ENCODE data around the gene RAD18.

The RAD18 gene

DNA sequence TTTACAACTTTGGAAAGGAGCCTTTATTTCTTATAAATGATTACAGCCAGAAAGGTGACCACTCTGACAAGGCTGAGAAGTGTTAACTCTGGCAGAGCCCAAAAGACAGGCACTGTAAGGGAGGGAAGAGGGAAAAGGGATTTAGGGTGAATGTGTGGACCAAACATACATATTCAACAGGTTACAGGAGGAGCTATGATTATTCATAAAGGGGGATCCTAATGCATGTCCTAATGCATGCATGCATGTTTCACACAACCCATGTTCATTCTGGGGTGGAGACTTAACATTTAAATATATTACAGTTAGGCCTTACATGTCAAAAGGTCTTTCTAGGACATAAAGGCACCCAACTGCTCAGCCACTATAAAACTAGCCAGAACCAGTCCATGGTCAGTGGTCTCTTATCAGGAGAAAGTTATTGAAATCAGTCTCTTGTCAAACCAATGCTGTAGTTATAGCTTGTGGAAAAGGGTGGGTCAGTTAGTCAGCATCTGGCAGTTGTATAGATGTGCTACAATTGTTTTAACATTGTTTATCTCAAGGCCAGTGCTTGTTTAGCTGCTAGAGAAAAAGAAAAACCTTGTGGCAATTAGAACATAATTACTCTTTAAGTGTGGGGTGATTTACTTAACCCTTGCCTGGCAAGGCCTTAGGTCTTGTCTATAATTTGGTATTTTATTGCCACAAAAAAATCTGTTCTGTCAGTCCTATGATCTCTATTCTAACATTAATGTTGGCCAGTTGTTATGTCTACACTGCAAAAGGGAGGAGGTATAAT lies 77.5 kb downstream of the RAD18 start:
- Histone ChIP-seq H3K4me1 (ENCODE audit: control insufficient read depth, low read length) (no peaks in the 10 kb centered on the region), H3K79me2 (ENCODE audit: control insufficient read depth, low read length) (no peaks in the 10 kb centered on the region), H4K20me1 (ENCODE audit: control insufficient read depth, insufficient read depth, low read depth, low read length) (no peaks in the 10 kb centered on the region), H3K36me3 (ENCODE audit: control insufficient read depth, low read length) (peaks cover 59% of the 10 kb centered on the region), H3K27ac (ENCODE audit: low read depth, low read length) (no peak overlapping the region), H3K9me3 (ENCODE audit: control insufficient read depth, insufficient read depth, low read length) (no peaks in the 10 kb centered on the region), H3F3A (ENCODE audit: control insufficient read depth, insufficient read depth) (no peaks in the 10 kb centered on the region), H3K4me2 (ENCODE audit: low read length) (no peak overlapping the region), H3K27me3 (ENCODE audit: control insufficient read depth, low read length) (no peaks in the 10 kb centered on the region), H3K9me2 (replicated peaks; ENCODE audit: control insufficient read depth, low read length) (no peaks in the 10 kb centered on the region), H3K4me3 (ENCODE audit: low read length) (no peak overlapping the region)
- TF ChIP-seq EZH2phosphoT487 (IDR thresholded peaks at IDR 0.05; ENCODE audit: borderline replicate concordance, low read length), result no peak
- TF ChIP-seq, protein P1, sequence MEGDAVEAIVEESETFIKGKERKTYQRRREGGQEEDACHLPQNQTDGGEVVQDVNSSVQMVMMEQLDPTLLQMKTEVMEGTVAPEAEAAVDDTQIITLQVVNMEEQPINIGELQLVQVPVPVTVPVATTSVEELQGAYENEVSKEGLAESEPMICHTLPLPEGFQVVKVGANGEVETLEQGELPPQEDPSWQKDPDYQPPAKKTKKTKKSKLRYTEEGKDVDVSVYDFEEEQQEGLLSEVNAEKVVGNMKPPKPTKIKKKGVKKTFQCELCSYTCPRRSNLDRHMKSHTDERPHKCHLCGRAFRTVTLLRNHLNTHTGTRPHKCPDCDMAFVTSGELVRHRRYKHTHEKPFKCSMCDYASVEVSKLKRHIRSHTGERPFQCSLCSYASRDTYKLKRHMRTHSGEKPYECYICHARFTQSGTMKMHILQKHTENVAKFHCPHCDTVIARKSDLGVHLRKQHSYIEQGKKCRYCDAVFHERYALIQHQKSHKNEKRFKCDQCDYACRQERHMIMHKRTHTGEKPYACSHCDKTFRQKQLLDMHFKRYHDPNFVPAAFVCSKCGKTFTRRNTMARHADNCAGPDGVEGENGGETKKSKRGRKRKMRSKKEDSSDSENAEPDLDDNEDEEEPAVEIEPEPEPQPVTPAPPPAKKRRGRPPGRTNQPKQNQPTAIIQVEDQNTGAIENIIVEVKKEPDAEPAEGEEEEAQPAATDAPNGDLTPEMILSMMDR (IDR thresholded peaks at IDR 0.05; ENCODE audit: low read depth, low read length, poor library complexity, severe bottlenecking), result no peak

DNA sequence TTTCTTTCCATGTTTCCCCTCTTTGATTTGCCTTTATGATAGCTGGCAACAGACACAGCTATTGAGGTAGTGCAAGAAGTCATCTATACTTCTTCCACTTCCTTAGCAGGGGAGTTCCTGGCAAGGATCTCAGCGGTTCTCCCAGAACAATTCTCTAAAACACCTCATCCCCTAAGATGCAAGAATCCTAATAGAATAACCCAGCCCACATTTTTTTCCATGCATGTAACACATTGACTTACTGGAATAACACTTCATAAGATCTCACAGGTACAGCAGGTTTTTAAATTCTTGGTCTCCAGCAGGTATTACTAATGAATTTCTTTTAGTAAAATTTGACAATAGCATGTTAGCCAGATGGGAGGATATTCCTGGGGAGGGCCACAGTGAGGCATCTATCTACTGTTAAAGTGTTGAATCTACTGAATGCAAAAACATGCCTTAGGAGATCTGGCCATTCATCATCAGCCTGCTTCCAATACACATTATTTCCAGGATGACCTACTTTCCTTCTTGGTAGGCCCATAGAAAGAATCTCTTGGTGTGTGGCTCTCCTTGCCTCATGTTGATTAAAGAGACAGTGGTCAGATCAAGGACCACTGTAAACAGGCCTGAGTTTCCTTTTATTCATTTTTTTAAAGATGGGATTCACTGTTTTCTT lies 78.5 kb downstream of the RAD18 start:
- TF ChIP-seq, protein P1 (IDR thresholded peaks at IDR 0.05; ENCODE audit: low read depth, low read length, poor library complexity, severe bottlenecking), result no peak
- no peak for TF ChIP-seq EZH2phosphoT487 (IDR thresholded peaks at IDR 0.05; ENCODE audit: borderline replicate concordance, low read length)

DNA sequence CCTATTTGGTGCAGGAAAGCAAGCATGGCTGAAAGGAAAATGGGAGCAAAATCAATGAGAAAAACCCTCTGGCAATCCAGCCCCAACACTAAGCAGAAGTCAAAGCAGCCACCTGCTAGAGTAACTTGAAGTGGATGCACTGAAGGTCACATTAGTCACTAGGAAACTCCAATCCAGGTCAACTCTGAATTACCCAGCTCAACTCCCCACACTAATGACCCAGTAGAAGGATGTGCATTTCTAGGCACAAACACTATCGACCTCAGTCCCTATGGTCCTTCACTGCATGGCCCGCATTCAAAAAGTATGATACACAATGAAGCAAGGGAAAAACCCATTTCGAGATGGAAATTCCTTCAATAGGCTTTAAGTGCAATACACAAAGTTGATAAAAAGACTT lies 80.6 kb downstream of the RAD18 start:
- no peak overlapping the region for H3K4me3 ChIP-seq (ENCODE audit: low read length)

More for the DNA sequence above, 78.5 kb downstream of the RAD18 start:
- H3K79me2 ChIP-seq (ENCODE audit: control insufficient read depth, low read length), result no peaks in the 10 kb centered on the region
- no peaks in the 10 kb centered on the region for H3K9me3 ChIP-seq (ENCODE audit: control insufficient read depth, insufficient read depth, low read length)
- H3K36me3 ChIP-seq (ENCODE audit: control insufficient read depth, low read length), result peaks cover 63% of the 10 kb centered on the region
- H3K4me2 ChIP-seq (ENCODE audit: low read length), result no peak overlapping the region
- H3K27me3 ChIP-seq (ENCODE audit: control insufficient read depth, low read length), result no peaks in the 10 kb centered on the region
- H3F3A ChIP-seq (ENCODE audit: control insufficient read depth, insufficient read depth), result no peaks in the 10 kb centered on the region
- no peak overlapping the region for H3K4me3 ChIP-seq (ENCODE audit: low read length)
- no peaks in the 10 kb centered on the region for H4K20me1 ChIP-seq (ENCODE audit: control insufficient read depth, insufficient read depth, low read depth, low read length)
- no peaks in the 10 kb centered on the region for H3K4me1 ChIP-seq (ENCODE audit: control insufficient read depth, low read length)
- no peaks in the 10 kb centered on the region for H3K9me2 ChIP-seq (replicated peaks; ENCODE audit: control insufficient read depth, low read length)
- H3K27ac ChIP-seq (ENCODE audit: low read depth, low read length), result no peak overlapping the region

DNA sequence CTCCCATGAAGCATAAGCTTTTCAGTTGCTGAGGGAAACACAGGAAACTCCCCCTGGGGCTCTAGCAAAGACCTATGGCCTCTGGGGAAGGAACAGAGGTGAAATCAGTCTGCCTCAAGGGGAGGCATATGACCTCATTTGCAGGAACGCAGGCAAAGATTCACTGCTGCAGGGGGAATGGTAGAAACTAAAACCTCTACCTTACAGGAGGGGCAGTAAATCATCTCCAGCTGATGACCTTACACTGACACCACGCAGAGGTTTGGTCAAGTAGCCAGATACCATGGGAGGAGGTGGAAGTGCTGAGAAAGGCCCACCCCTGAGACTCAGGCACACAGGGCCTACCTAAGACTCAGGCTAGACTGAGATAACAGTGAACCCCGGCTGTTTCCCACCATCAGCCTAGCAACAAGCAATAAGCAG lies 81.1 kb downstream of the RAD18 start:
- no peak overlapping the region for H3K4me3 ChIP-seq (ENCODE audit: low read length)
- H3K4me1 ChIP-seq (ENCODE audit: control insufficient read depth, low read length), result no peaks in the 10 kb centered on the region
- no peaks in the 10 kb centered on the region for H3F3A ChIP-seq (ENCODE audit: control insufficient read depth, insufficient read depth)
- H3K9me3 ChIP-seq (ENCODE audit: control insufficient read depth, insufficient read depth, low read length), result no peaks in the 10 kb centered on the region
- peaks cover 56% of the 10 kb centered on the region for H3K36me3 ChIP-seq (ENCODE audit: control insufficient read depth, low read length)
- no peaks in the 10 kb centered on the region for H3K27me3 ChIP-seq (ENCODE audit: control insufficient read depth, low read length)
- H4K20me1 ChIP-seq (ENCODE audit: control insufficient read depth, insufficient read depth, low read depth, low read length), result no peaks in the 10 kb centered on the region
- H3K9me2 ChIP-seq (replicated peaks; ENCODE audit: control insufficient read depth, low read length), result no peaks in the 10 kb centered on the region
- H3K79me2 ChIP-seq (ENCODE audit: control insufficient read depth, low read length), result no peaks in the 10 kb centered on the region
- no peak overlapping the region for H3K4me2 ChIP-seq (ENCODE audit: low read length)
- H3K27ac ChIP-seq (ENCODE audit: low read depth, low read length), result no peak overlapping the region
- TF ChIP-seq, protein P1 (IDR thresholded peaks at IDR 0.05; ENCODE audit: low read depth, low read length, poor library complexity, severe bottlenecking), result no peak
- no peak for TF ChIP-seq EZH2phosphoT487 (IDR thresholded peaks at IDR 0.05; ENCODE audit: borderline replicate concordance, low read length)

More for the DNA sequence above, 80.6 kb downstream of the RAD18 start:
- Histone ChIP-seq H4K20me1 (ENCODE audit: control insufficient read depth, insufficient read depth, low read depth, low read length) (no peaks in the 10 kb centered on the region), H3K4me2 (ENCODE audit: low read length) (no peak overlapping the region), H3K36me3 (ENCODE audit: control insufficient read depth, low read length) (peaks cover 54% of the 10 kb centered on the region), H3K4me1 (ENCODE audit: control insufficient read depth, low read length) (no peaks in the 10 kb centered on the region), H3K9me3 (ENCODE audit: control insufficient read depth, insufficient read depth, low read length) (no peaks in the 10 kb centered on the region), H3K27me3 (ENCODE audit: control insufficient read depth, low read length) (no peaks in the 10 kb centered on the region), H3K27ac (ENCODE audit: low read depth, low read length) (no peak overlapping the region), H3F3A (ENCODE audit: control insufficient read depth, insufficient read depth) (no peaks in the 10 kb centered on the region), H3K9me2 (replicated peaks; ENCODE audit: control insufficient read depth, low read length) (no peaks in the 10 kb centered on the region), H3K79me2 (ENCODE audit: control insufficient read depth, low read length) (no peaks in the 10 kb centered on the region)
- no peak for TF ChIP-seq EZH2phosphoT487 (IDR thresholded peaks at IDR 0.05; ENCODE audit: borderline replicate concordance, low read length)
